Urinary bladder (tissue), 4 donors: ENCODE results near the gene MFSD2A. TPM values are rescaled to one million over a fixed set of nuclear protein-coding genes. Genes with fewer than 3 reads are reported as not detected.
"Not testable (repeated sequence)": the region's sequence is repeated elsewhere in the genome, so short reads cannot be mapped to it uniquely, and the experiment has no call there.

Source experiments
- DNase-seq: peaks from one replicate; pipeline ENCODE4 v3.0.0-alpha.2; 2015; ENCODE audit errors: extremely low spot score
- H3K27ac ChIP-seq: one replicate; pipeline ENCODE4 v1.5.1; 2013; ENCODE audit warnings: low read depth, mild to moderate bottlenecking, moderate library complexity
- H3K36me3 ChIP-seq: one replicate; pipeline ENCODE4 v1.6.1; 2013; ENCODE audit warnings: mild to moderate bottlenecking, moderate library complexity; ENCODE audit not compliant: insufficient read depth
- H3K4me1 ChIP-seq: one replicate; pipeline ENCODE4 v1.6.1; 2013; ENCODE audit warnings: mild to moderate bottlenecking, moderate library complexity; ENCODE audit not compliant: insufficient read depth
- H3K4me3 ChIP-seq: one replicate; pipeline ENCODE4 v1.5.1; 2013; ENCODE audit warnings: low read depth, low read length
- WGBS: extraction: QIAGEN DNeasy Blood & Tissue Kit; methylation state at CpG from one replicate; pipeline ENCODE4 v1.1.7; 2013; 5-methylcytosine and 5-hydroxymethylcytosine counted together
- polyA plus RNA-seq: library from polyadenylated mRNA; stranded (reverse); fragments of 200-250 nt; gene quantifications from one replicate; pipeline ENCODE4 v1.2.3, GENCODE V29; 2013
- total RNA-seq: library from RNA; depleted of rRNA; stranded (reverse); fragments of >200 nt; gene quantifications from one replicate; pipeline ENCODE4 v1.2.3, GENCODE V29; 2014
- donor health status: healthy with polysubstance abuse.
- donor health status: healthy.

The MFSD2A gene
- total and polyA plus RNA-seq, 2 donors: 0.95 to 3.5 TPM

DNA sequence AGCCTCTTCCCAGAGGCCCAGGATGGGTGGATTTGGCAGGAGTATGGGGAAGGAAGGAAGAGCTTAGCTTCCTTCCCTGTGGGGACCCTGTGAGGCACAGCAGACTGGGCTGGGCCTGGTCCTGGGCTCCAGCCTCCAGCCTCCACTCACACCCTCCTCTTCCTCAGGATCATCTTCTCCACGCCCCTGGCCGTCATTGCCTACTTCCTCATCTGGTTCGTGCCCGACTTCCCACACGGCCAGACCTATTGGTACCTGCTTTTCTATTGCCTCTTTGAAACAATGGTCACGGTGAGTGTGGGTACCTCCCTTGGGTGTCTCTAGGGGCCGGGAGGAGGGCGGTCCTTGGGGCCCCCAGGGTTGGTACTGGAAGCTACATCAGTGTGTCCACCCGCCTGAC lies 10.1 kb downstream of the MFSD2A start:
- Histone ChIP-seq H3K4me3 (no peak overlapping the region), H3K4me1 (no peaks in the 10 kb centered on the region), H3K27ac (no peak overlapping the region), H3K36me3 (no peaks in the 10 kb centered on the region)
- WGBS: 90% methylated on average over 9 of the region's 9 CpGs
- DNase-seq: no peak

DNA sequence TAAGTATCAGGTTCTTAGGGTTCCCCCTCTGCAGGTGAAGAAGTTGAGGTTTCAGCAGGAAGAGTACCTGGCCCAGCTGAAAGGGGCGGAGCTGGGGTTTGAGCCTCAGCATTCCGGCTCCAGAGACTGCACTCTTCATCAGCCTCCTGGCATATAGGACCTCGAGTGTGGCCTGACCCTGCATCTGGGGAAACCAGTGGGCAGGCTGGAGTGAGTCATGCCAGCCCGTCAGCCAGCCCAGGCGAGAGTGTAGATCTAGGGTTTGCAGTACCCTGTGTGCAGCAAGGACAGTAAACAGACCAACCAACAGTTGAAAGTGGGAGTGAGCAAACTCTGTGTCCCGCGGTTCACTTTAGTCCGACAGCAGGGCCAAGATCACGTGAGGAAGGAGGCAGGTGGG lies 14.1 kb downstream of the MFSD2A start:
- Histone ChIP-seq H3K36me3 (no peaks in the 10 kb centered on the region), H3K4me3 (no peak overlapping the region), H3K27ac (no peak overlapping the region), H3K4me1 (no peaks in the 10 kb centered on the region)
- WGBS: 86% methylated on average over 9 of the region's 9 CpGs
- DNase-seq: no peak

DNA sequence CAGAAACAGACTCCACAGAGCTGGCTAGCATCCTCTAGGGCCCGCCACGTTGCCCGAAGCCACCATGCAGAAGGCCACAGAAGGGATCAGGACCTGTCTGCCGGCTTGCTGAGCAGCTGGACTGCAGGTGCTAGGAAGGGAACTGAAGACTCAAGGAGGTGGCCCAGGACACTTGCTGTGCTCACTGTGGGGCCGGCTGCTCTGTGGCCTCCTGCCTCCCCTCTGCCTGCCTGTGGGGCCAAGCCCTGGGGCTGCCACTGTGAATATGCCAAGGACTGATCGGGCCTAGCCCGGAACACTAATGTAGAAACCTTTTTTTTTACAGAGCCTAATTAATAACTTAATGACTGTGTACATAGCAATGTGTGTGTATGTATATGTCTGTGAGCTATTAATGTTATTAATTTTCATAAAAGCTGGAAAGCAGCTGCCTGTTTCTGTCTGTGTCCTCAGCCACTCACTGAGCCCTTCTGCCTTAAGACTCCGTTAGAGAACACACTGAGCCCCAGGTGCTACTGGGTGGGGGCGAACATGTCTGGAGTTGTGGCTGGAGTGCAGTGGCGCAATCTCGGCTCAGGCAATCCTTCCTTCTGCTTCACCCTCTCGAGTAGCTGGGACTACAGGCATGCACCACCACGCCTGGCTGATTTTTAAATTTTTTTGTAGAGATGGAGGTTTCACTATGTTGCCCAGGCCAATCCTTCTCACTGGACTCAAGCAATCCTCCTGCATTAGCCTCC lies 14.8 kb downstream of the MFSD2A start:
- Histone ChIP-seq H3K27ac (peak overlapping the region; percentile 74), H3K4me1 (no peaks in the 10 kb centered on the region), H3K4me3 (no peak overlapping the region), H3K36me3 (no peaks in the 10 kb centered on the region)
- no peak for DNase-seq
- WGBS: 87% methylated on average over 13 of the region's 13 CpGs

DNA sequence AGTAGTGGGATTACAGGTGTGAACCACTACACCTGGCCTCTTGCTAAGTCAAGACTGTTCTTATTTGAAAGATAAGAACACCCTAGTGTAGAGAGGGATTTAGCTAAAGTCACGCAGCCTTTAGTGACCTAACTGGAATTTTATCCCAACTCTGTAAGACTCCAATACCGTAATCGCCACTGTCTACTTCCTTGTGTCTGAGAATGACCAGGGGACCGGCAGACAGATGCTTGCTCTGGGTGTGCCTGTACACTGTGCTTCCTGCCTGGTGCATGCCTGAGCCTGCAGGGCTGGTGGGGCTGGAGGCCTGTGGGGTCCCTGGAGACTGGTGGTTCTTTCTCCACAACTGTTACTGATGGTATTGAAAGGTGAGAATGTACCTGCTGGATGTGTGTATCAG lies 15.3 kb downstream of the MFSD2A start:
- DNase-seq: no peak
- no peak overlapping the region for H3K4me3 ChIP-seq
- no peaks in the 10 kb centered on the region for H3K4me1 ChIP-seq
- WGBS: 76% methylated on average over 4 of the region's 4 CpGs
- no peaks in the 10 kb centered on the region for H3K36me3 ChIP-seq
- peak overlapping the region; percentile 19 for H3K27ac ChIP-seq

DNA sequence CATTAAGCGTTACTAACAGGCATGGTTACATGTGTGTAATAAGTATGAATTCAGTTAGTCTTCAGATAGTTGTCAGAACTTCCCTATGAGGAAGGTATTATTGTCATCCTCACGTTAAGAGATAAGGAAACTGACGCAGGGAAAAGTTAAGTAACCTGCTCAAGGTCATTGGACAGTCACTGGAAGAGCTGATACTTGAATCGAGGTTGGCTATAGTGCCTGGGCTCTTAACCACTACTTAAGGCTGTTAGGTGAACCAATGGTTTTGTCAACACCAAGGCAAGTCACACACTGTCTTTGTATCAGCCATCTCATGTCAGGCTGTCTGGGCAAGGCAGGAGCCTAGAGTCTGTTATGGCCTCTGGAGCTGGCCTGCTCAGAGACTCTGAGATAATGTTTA lies 16.2 kb downstream of the MFSD2A start:
- DNase-seq: no peak
- 77% methylated on average over 4 of the region's 4 CpGs for WGBS
- H3K36me3 ChIP-seq: no peaks in the 10 kb centered on the region
- no peak overlapping the region for H3K4me3 ChIP-seq
- no peaks in the 10 kb centered on the region for H3K4me1 ChIP-seq
- no peak overlapping the region for H3K27ac ChIP-seq

DNA sequence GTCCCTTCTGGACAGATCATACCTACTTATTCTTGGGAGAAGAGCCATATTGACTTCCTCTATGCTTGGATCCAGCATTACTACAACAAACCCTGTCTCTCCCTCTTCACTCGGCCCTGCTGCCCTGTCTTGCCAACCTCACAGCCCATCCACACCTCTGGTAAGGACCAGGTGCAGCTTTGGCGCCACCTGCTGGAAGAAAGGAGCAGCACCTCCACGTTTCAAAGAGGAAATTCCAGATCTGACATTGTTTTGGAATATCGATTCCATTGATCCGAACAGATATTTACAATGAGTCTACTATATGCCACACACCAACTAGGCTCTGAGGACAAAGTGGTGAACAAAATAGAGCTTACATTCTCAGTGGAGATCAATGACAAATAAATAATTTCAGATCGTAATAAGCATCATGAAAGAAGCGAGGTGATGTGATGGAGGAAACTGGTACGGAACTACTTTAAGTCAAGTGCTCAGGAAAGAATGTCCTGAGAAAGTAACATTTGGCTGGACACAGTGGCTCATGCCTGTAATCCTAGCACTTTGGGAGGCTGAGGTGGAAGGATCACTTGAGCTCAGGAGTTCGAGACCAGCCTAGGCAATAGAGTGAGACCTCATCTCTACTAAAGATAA lies 18.7 kb downstream of the MFSD2A start:
- no peaks in the 10 kb centered on the region for H3K4me1 ChIP-seq
- H3K36me3 ChIP-seq: no peaks in the 10 kb centered on the region
- no peak overlapping the region for H3K4me3 ChIP-seq
- 31% methylated on average over 9 of the region's 9 CpGs for WGBS
- DNase-seq: no peak
- no peak overlapping the region for H3K27ac ChIP-seq

DNA sequence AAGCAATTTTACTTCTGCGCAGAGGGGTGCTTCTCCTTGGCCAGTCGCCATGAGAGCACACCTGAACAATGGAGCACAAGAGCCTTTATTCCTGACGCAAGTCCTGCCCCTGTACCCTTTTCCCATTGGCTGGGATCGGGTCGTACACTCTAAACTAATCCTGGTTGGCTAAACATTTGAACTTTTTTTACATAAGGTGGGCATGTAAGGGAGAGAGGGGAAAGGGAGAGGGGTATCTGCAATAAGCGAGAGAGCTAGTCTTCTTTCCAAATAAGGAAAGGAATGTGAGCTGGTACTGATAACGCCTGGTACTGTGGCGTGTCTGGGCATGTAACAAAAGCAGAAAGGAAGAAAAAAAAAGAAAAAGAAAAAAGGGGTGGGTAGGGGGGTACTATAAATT lies 21.8 kb downstream of the MFSD2A start:
- no peaks in the 10 kb centered on the region for H3K4me1 ChIP-seq
- H3K4me3 ChIP-seq: no peak overlapping the region
- no peak for DNase-seq
- H3K36me3 ChIP-seq: no peaks in the 10 kb centered on the region
- 56% methylated on average over 8 of the region's 8 CpGs for WGBS
- H3K27ac ChIP-seq: no peak overlapping the region

DNA sequence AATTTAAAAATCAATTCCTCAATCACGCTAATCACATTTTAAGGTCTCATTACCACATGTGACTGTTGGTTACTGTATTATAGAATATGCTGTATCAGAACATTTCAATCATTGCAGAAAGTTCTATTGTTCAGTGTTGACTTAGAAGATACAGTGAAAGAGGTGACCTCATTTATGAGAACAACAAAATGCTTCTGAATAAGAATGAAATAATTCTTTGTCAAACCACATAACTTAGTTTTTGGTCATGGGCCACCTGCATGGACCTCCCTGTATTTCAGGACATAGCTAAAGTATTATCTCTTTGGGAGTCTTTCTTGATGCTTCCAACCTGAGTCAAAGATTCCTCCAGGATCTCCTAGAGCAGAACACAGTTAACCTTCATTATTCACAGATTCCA lies 22.3 kb downstream of the MFSD2A start:
- Histone ChIP-seq H3K4me3 (no peak overlapping the region), H3K27ac (no peak overlapping the region), H3K36me3 (no peaks in the 10 kb centered on the region), H3K4me1 (no peaks in the 10 kb centered on the region)
- WGBS: 90% methylated on average over 1 of the region's 1 CpG
- DNase-seq: no peak

DNA sequence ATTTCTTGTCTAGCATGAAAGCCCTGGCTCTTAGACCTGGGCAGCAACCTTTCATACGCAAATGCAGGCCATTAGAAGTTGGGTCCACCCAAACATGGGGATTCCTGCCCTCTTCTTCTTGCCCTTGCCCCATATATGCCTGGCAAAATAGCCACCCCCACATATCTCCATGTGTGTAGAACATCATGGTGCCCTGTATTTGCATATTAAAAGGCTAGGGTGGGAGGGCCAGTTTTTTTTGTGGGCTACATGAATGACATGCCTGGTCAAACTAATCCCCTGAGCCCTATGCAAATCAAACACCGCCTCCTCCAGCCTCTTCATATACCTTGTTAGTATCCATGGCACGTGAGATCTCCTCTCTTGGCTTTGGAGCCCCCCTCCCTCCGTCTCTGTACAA lies 24.7 kb downstream of the MFSD2A start:
- Histone ChIP-seq H3K4me3 (no peak overlapping the region), H3K27ac (no peak overlapping the region), H3K36me3 (no peaks in the 10 kb centered on the region), H3K4me1 (no peaks in the 10 kb centered on the region)
- WGBS: 87% methylated on average over 4 of the region's 4 CpGs
- no peak for DNase-seq

DNA sequence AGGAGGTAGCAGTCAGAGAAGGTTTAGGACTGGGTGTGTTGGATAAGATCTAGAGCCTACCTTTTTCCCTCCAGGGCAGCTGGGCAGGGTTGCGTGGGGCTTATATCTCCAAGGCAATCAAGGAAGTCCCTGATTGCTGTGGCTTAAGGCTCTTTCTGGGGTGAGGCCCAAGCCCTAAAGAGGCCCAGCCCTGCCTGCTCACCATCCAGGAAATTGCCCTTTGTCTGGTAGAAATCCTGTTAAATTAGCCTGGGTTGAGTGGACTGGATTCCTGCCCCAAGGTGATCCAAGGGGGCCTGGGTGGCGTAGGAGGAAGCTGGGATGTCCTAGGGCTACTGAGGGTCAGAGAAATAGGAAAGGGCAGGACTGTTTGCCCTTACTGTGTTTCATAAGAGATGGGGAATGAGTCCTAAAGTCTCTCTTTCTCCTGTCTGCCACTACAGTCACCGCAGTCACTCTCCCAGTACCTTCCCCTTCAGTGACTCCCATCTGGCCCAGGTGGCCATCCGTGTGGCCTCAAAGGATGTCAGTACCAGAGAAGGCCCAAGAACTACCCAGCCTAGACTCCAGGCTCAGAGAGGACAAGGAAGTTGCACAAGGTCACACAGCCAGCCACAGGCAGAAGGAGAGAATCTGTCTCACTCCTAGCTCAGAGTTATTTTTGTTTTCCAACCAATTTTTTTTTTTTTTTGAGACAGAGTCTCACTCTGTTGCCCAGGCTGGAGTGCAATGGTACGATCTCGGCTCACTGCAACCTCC lies 25.8 kb downstream of the MFSD2A start:
- H3K4me3 ChIP-seq: no peak overlapping the region
- H3K4me1 ChIP-seq: no peaks in the 10 kb centered on the region
- 79% methylated on average over 6 of the region's 6 CpGs for WGBS
- peak overlapping the region; percentile 44 for H3K27ac ChIP-seq
- H3K36me3 ChIP-seq: no peaks in the 10 kb centered on the region
- no peak for DNase-seq

DNA sequence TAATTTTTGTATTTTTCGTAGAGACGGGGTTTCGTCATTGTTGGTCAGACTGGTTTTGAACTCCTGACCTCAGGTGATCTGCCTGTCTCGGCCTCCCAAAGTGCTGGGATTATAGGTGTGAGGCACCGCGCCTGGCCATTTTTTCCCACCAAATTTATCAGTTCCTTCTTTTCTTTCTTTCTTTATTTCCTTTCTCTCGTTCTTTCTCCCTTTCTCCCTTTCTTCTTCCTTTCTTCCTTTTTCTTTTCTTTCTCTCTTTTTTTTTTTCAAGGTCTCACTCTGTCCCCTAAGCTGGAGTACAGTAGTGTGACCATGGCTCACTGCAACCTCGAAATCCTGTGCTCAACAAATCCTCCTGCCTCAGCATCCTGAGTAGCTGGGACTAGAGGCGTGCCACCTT lies 26.4 kb downstream of the MFSD2A start:
- Histone ChIP-seq H3K27ac (no peak overlapping the region), H3K4me1 (no peaks in the 10 kb centered on the region), H3K36me3 (no peaks in the 10 kb centered on the region), H3K4me3 (no peak overlapping the region)
- DNase-seq: no peak
- WGBS: 89% methylated on average over 9 of the region's 9 CpGs

DNA sequence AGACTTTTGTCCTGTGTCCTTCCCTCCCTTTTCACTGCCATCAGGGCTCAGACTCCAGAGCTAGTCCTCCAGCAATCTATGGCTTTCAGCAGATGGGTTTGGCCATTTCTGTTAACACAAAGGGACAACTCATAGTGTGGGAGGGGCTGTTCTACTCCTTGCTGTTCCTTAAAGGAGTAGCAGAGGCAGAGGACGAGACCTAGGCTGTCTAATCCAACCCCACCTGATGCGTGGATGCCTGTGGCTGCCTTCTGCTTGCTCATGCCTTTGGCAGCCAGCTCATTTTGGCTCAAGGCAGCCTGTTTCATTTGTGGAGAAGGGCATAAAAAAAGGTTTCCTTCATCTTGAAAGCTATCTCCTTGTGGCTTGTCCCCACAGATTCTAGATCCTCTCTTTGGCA lies 27.0 kb downstream of the MFSD2A start:
- DNase-seq: no peak
- H3K4me3 ChIP-seq: no peak overlapping the region
- WGBS: 49% methylated on average over 2 of the region's 2 CpGs
- no peak overlapping the region for H3K27ac ChIP-seq
- no peaks in the 10 kb centered on the region for H3K4me1 ChIP-seq
- no peaks in the 10 kb centered on the region for H3K36me3 ChIP-seq

DNA sequence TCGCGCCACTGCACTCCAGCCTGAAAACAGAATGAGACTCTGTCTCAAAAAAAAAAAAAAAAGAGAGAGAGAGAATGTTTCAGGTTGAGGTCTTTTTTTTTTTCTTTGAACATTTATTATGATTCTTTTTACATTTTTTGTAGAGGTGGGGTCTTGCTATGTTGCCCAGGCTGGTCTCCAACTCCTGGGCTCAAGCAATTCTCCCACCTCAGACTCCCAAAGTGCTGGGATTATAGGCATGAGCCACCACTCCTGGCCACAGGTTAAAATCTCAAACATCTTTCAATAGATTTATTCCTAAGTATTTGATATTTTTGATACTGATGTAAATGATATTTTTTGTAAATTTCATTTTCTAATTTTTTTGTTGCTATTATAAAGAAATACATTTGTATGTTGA lies 29.5 kb downstream of the MFSD2A start:
- DNase-seq, H3K4me3 ChIP-seq, H3K36me3 ChIP-seq, H3K27ac ChIP-seq, H3K4me1 ChIP-seq: not testable (repeated sequence)
- 93% methylated on average over 2 of the region's 2 CpGs for WGBS

DNA sequence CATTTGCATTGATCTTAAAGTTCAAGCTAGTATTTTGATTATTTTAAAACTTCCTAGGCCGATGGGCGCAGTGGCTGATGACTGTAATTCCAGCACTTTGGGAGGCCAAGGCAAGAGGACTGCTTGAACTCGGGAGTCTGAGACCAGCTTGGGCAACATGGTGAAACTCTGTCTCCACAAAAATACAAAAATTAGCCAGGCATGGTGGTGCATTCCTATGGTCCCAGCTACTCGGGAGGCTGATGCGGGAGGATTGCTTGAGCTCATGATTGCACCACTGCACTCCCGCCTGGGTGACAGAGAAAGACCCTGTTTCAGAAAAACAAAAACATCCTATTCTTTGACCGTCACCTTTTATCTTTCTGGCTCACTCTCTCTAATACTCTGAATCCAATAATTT lies 30.0 kb downstream of the MFSD2A start:
- Histone ChIP-seq H3K4me1 (no peaks in the 10 kb centered on the region), H3K4me3 (no peak overlapping the region), H3K36me3 (no peaks in the 10 kb centered on the region), H3K27ac (no peak overlapping the region)
- 81% methylated on average over 7 of the region's 7 CpGs for WGBS
- no peak for DNase-seq
